IMR-90 (cell line): ENCODE results near the gene SGO2.

Source experiments
- CEBPB ChIP-seq: IDR thresholded peaks from 2 replicates; pipeline ENCODE4 v1.6.1; 2012; ENCODE audit warnings: low read depth, low read length, improper control_type of control experiment
- CTCF ChIP-seq: conservative IDR thresholded peaks from 2 replicates; pipeline ENCODE4 v1.5.1; 2012; ENCODE audit warnings: mild to moderate bottlenecking, low read depth, low read length, improper control_type of control experiment
- FOS ChIP-seq: fragments of 150-350 bp; IDR thresholded peaks from 2 replicates; pipeline ENCODE4 v1.6.1; 2016; ENCODE audit warnings: low read depth, low read length
- MAFK ChIP-seq: IDR thresholded peaks from 2 replicates; pipeline ENCODE4 v1.6.1; 2012; ENCODE audit warnings: low read depth, low read length, improper control_type of control experiment
- MXI1 ChIP-seq: IDR thresholded peaks from 2 replicates; pipeline ENCODE4 v1.6.1; 2012; ENCODE audit warnings: low read depth, mild to moderate bottlenecking, low read length, moderate library complexity, borderline replicate concordance
- POLR2A ChIP-seq: IDR thresholded peaks from 2 replicates; pipeline ENCODE4 v1.6.1; 2012; ENCODE audit warnings: mild to moderate bottlenecking, low read depth, low read length
- RAD21 ChIP-seq: IDR thresholded peaks from 2 replicates; pipeline ENCODE4 v1.6.1; 2012; ENCODE audit warnings: low read length, improper control_type of control experiment
- RCOR1 ChIP-seq: IDR thresholded peaks from 2 replicates; pipeline ENCODE4 v1.6.1; 2012; ENCODE audit warnings: mild to moderate bottlenecking, low read length, improper control_type of control experiment; ENCODE audit not compliant: insufficient replicate concordance
- RFX5 ChIP-seq: IDR thresholded peaks from 2 replicates; pipeline ENCODE4 v1.8.0; 2012; ENCODE audit warnings: low read depth, mild to moderate bottlenecking, low read length, moderate library complexity
- SMC3 ChIP-seq: fragments of 150-350 bp; IDR thresholded peaks from 2 replicates; pipeline ENCODE4 v1.6.1; 2016; ENCODE audit warnings: low read depth, mild to moderate bottlenecking, antibody characterized with exemption, low read length, moderate library complexity
- TF ChIP-seq, protein P1 (sequence below): fragments of 150-350 bp; IDR thresholded peaks from 2 replicates; pipeline ENCODE4 v1.6.1; 2017; ENCODE audit warnings: mild to moderate bottlenecking, antibody characterized with exemption, low read length, low read depth

DNA sequence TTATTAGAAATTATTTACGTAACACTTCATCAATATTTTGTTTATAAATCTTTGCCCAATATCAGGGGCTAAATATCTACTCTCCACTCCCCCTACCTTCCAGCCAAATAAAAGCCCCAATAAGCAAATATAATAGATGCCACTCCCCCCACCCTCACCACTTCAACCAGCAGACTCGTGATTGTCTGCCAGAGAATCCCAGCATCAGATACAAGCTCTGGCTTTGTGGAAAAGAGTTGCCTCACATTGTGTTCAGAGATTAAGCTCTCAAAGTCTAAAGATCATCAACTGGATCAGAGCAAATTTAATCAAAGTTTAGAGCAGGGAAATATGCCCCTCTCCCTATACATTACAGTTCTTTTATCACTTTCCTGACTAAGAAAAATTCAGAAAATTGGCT lies 99.3 kb downstream of the SGO2 start:
- TF ChIP-seq CTCF, result no peak
- TF ChIP-seq RAD21, result no peak
- no peak for TF ChIP-seq RFX5
- no peak for TF ChIP-seq FOS
- TF ChIP-seq, protein P1, sequence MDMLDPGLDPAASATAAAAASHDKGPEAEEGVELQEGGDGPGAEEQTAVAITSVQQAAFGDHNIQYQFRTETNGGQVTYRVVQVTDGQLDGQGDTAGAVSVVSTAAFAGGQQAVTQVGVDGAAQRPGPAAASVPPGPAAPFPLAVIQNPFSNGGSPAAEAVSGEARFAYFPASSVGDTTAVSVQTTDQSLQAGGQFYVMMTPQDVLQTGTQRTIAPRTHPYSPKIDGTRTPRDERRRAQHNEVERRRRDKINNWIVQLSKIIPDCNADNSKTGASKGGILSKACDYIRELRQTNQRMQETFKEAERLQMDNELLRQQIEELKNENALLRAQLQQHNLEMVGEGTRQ, result no peak
- no peak for TF ChIP-seq POLR2A
- no peak for TF ChIP-seq CEBPB
- TF ChIP-seq SMC3, result no peak
- TF ChIP-seq MAFK, result no peak
- no peak for TF ChIP-seq MXI1
- no peak for TF ChIP-seq RCOR1
